Thoracic aorta (tissue), 2 donors: ENCODE measurements around the gene TUBA3D. TPM values are rescaled to one million over a fixed set of nuclear protein-coding genes. Genes with fewer than 3 reads are reported as not detected.
"Not testable (repeated sequence)": the region's sequence is repeated elsewhere in the genome, so short reads cannot be mapped to it uniquely, and the experiment has no call there.

ENCODE experiments used
- ATAC-seq: fragments of 150-250 bp; one replicate; pipeline ENCODE4 v1.8.0; 2017; ENCODE audit warnings: low read depth; ENCODE audit not compliant: insufficient number of reproducible peaks, low FRiP score
- DNase-seq: peaks from one replicate; pipeline ENCODE4 v3.0.0-alpha.2; 2020; ENCODE audit warnings: low spot score
- H3K27ac ChIP-seq, 2 donors: fragments of 200-600 bp; sonication (generic); 1 replicate in 1 of 2; 2 replicates in 1 of 2; pipeline ENCODE4 v1.5.1; 2016; ENCODE audit warnings: mild to moderate bottlenecking in 2 of 2, moderate library complexity in 2 of 2
- H3K27me3 ChIP-seq: fragments of 200-600 bp; sonication (generic); replicated peaks from 2 replicates; pipeline ENCODE4 v1.6.0; 2016; ENCODE audit warnings: mild to moderate bottlenecking; ENCODE audit not compliant: insufficient read depth
- H3K36me3 ChIP-seq: fragments of 200-600 bp; sonication (generic); one replicate; pipeline ENCODE4 v1.5.1; 2016
- H3K4me1 ChIP-seq, 2 donors: fragments of 200-600 bp; sonication (generic); 1 replicate in 1 of 2; 2 replicates in 1 of 2; pipeline versions ENCODE4 v1.5.1 to v1.6.0; 2016; ENCODE audit warnings: low read depth in 2 of 2, mild to moderate bottlenecking in 1 of 2; ENCODE audit not compliant: control insufficient read depth in 1 of 2
- H3K4me3 ChIP-seq: fragments of 200-600 bp; sonication (generic); 2 replicates; pipeline ENCODE4 v1.5.1; 2016; ENCODE audit warnings: mild to moderate bottlenecking
- H3K9me3 ChIP-seq: fragments of 200-600 bp; sonication (generic); 2 replicates; pipeline ENCODE4 v1.5.1; 2016
- total RNA-seq, 2 donors: library from RNA; depleted of rRNA; stranded (reverse); fragments of >200 nt; gene quantifications; one replicate each; pipeline versions ENCODE4 v1.1.0 to v1.2.3, GENCODE V29; 2016
- TF ChIP-seq, protein P1 (sequence below): fragments of 200-600 bp; sonication (generic); IDR thresholded peaks from one replicate; pipeline ENCODE4 v1.5.1; 2019; ENCODE audit warnings: antibody characterized with exemption

The TUBA3D gene
- total RNA-seq, 2 donors from 2014 or later: not detected

DNA sequence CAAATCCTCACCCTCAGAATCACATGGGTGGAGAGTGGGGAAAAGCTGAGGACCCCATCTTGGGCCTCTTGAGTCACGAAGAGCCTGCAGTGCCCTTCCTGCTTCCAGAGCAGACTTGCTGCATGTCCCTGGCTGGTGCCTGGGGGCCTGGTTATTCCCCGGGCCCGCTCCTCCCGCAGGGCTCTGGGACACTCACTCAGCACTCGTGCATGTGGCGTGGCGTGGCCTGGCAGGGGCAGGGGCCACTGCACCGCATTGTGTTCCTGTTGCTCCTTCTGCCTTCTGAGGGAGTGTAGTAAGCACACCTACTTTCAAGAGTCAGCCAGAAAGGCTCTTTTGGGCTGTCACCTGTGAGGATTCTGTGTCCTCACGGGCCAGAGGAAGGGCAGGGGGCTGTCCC is 33.7 kb downstream of the TUBA3D start:
- no peak for DNase-seq
- TF ChIP-seq, protein P1, sequence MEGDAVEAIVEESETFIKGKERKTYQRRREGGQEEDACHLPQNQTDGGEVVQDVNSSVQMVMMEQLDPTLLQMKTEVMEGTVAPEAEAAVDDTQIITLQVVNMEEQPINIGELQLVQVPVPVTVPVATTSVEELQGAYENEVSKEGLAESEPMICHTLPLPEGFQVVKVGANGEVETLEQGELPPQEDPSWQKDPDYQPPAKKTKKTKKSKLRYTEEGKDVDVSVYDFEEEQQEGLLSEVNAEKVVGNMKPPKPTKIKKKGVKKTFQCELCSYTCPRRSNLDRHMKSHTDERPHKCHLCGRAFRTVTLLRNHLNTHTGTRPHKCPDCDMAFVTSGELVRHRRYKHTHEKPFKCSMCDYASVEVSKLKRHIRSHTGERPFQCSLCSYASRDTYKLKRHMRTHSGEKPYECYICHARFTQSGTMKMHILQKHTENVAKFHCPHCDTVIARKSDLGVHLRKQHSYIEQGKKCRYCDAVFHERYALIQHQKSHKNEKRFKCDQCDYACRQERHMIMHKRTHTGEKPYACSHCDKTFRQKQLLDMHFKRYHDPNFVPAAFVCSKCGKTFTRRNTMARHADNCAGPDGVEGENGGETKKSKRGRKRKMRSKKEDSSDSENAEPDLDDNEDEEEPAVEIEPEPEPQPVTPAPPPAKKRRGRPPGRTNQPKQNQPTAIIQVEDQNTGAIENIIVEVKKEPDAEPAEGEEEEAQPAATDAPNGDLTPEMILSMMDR: no peak
- ATAC-seq: no peak
- H3K27ac ChIP-seq: no peak overlapping the region
- peaks cover 46% of the 10 kb centered on the region for H3K36me3 ChIP-seq
- H3K4me1 ChIP-seq: no peaks in the 10 kb centered on the region
- no peak overlapping the region for H3K4me3 ChIP-seq
- no peaks in the 10 kb centered on the region for H3K9me3 ChIP-seq
- H3K27me3 ChIP-seq: no peaks in the 10 kb centered on the region

DNA sequence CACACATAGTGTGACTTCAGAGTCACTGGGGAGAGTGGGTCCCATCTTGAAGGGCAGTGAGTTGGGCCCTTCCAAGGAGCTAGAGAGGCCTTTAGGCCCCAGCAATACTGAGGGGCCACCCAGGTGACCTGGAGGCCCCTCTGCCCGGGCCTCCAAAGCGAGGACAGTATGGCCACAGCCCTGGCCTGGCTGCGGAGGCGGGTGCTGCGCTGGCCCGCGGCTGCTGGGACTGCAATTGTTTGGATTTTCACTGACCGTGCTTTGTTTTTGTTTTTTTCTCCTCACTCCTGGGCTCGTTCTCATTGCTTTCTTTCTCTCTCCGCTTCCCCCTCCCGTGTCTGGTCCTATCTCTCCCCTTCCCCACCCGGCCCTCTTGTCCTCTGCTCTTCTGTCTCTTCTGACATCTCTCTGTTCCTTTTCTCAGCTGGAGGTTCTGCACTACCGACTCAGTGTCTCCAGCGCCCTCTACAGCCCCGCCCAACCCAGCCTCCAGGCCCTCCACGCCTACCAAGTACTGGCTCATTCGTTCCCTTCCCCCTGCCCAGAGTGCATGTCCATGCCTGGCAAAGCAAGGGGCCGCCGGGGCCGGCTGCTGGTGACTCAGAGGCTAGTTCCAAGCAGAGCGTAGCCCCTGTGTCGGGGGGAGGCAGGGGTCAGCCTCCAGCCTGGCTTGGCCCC is 35.5 kb downstream of the TUBA3D start:
- H3K27ac ChIP-seq, H3K9me3 ChIP-seq, ATAC-seq, H3K4me3 ChIP-seq, H3K4me1 ChIP-seq, H3K27me3 ChIP-seq, DNase-seq: not testable (repeated sequence)
- H3K36me3 ChIP-seq: peaks cover 34% of the 10 kb centered on the region

DNA sequence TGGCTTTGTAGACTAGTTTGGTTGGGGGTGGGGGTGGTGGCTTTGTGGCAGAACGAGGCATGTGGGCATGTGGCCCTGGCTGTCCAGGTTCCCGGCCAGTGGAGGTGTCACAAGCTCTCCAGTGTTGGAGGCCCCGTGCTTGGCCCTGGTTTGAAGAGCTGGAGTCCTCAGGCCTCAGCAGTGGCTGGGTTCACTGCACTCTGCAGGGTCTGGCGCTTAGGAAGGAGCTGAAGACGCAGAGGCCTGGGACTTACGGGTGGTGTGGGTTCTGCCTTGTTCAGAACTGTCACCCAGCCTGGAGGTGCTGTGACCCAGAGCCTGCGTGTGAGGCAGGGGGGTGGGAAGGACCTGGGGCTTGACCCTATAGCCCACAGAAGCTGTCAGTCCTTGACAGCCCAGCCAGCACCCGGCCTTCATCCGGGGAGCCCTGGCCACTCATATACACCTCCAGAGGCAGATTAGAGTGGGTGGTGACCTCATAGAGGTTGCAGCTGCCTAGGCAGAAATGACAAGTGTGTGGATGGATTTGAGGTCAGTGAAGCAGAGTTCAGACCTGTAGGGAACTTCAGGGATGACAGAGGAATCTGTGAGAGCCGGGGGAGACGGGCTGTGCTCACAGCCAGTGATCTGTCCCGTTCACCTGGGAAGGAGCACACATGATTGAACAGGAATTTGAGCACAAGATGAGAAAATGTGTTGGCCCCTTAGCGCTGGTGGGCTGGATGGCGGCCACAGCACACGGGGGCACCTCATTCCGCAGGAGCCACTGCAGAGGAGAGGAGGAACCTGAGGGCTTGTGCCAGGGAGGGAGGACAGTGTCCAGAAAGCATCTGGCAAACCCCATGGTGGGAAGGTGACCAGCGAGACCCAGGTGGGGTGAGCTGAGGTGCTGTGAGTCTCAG is 36.3 kb downstream of the TUBA3D start:
- peaks cover 26% of the 10 kb centered on the region for H3K36me3 ChIP-seq
- not testable (repeated sequence) for H3K27ac ChIP-seq, H3K9me3 ChIP-seq, H3K4me3 ChIP-seq, H3K4me1 ChIP-seq, ATAC-seq, H3K27me3 ChIP-seq, DNase-seq

DNA sequence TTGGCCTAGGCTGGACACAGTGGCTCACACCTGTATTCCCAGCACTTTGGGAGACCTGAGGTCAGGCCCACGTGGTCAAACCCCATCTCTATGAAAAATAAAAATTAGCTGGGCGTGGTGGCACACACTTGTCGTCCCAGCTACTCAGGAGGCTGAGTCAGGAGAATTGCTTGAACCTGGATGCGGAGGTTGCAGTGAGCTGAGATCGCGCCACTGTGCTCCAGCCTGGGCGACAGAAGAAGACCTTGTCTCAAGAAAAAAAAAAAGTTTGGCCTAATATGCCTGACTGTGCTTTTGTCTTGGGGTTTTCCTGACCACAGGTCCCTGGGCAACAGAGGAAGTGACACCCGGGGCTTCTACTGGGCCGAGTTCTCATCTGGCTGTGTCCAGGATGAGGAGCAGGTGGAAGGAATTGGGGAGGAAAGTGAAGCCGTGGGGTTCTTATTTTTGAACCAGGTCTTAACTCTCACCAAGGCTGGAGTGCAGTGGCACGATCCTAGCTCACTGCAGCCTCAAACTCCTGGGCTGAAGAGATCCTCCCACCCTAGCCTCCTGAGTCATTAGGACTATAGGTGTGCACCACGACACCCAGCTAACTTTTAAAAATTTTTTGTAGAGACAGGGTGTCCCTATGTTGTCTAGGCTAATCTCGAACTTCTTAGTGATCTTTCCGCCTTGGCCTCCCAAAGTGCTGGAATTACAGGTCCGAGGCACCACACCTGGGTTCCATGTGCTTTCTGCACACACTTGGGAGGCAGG is 38.7 kb downstream of the TUBA3D start:
- not testable (repeated sequence) for DNase-seq

DNA sequence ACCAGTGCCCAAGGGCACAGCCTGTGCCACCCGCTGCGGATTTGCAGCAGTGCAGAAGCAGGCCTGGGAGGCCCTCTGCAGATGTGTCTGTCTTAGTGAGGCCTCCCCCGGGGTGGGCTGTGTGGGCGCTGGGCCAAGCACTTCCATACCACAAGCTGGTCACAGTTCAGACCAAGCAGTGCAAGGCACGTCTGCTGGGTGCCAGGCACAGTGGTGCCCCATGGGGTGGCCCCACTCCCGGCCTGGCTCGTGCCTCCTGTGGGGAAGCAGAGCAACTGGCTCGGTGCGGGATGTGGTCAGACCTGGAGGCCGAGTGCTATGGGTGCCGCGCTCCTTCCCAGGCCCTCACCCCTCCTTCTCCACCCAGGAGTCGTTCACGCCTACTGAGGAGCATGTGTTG is 39.3 kb downstream of the TUBA3D start:
- peaks cover 22% of the 10 kb centered on the region for H3K36me3 ChIP-seq
- not testable (repeated sequence) for ATAC-seq, DNase-seq, H3K4me3 ChIP-seq, H3K27ac ChIP-seq, H3K9me3 ChIP-seq, H3K27me3 ChIP-seq, H3K4me1 ChIP-seq

More for the DNA sequence above, 38.7 kb downstream of the TUBA3D start:
- H3K27ac ChIP-seq, H3K9me3 ChIP-seq, H3K4me3 ChIP-seq, H3K4me1 ChIP-seq, H3K27me3 ChIP-seq, ATAC-seq: not testable (repeated sequence)
- H3K36me3 ChIP-seq: peaks cover 23% of the 10 kb centered on the region

DNA sequence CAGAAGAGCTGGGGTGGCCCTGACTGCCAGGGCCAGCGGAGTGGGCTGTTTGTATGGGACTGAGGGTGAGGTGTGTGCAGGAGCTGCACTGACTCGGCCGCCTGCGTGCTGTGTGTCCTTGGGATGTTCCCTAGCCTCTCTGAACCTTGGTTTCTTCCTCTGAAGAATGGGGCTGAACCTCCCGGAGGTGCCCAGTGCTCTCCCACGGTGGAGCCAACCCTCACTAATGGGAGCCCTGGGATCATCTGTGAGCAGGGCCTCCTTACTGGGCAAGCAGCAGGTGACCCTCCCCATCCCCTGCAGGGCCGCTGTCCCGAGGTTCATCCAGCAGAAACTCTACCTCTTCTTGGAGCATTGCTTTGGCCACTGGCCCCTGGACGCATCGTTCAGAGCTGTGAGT is 40.1 kb downstream of the TUBA3D start:
- ATAC-seq (no peak), DNase-seq (no peak)
- Histone ChIP-seq H3K27ac (no peak overlapping the region), H3K4me1 (no peaks in the 10 kb centered on the region), H3K9me3 (no peaks in the 10 kb centered on the region), H3K27me3 (no peaks in the 10 kb centered on the region), H3K4me3 (no peak overlapping the region), H3K36me3 (peaks cover 28% of the 10 kb centered on the region)
- TF ChIP-seq, protein P1: no peak

DNA sequence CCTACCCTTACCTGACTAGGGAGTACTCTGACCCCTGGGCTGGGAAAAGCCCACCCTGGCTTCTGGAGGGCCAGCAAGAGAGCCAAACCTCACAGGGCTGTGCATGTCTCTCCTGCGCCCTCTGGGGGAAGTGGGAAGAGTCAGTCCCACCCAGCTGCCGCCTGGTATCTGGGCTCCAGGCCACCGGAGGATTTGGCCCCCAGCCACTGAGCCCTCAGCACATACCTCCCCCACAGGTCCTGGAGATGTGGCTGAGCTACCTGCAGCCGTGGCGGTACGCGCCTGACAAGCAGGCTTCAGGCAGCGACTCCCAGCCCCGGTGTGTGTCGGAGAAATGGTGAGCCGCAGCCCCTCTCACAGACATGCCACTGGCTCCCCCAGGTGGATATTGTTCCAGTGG is 40.7 kb downstream of the TUBA3D start:
- not testable (repeated sequence) for H3K27ac ChIP-seq, H3K9me3 ChIP-seq, H3K4me3 ChIP-seq, ATAC-seq, H3K4me1 ChIP-seq, H3K27me3 ChIP-seq, DNase-seq
- peaks cover 28% of the 10 kb centered on the region for H3K36me3 ChIP-seq
